Natural killer cell (primary cell): ENCODE results near the gene CSNK1G1. TPM values are rescaled to one million over a fixed set of nuclear protein-coding genes. Genes with fewer than 3 reads are reported as not detected.

Source experiments
- ATAC-seq, 3 donors: fragments of 150-1000 bp in 2 of 3; fragments of 200-7000 bp in 1 of 3; cut with Tn5 transposase; 1 replicate in 1 of 3; 2 replicates in 2 of 3; pipeline ENCODE4 v1.10.0; 2021; ENCODE audit warnings: mild to moderate bottlenecking in 2 of 3, moderate library complexity in 2 of 3
- DNase-seq, 2 donors: peaks; one replicate each; pipeline versions ENCODE4 v3.0.0 to v3.0.0-alpha.2; 2013 to 2021; ENCODE audit warnings: mixed read lengths in 1 of 2
- H3K27ac ChIP-seq: one replicate; pipeline ENCODE4 v1.5.1; 2013; ENCODE audit warnings: mild to moderate bottlenecking, low read length
- H3K27me3 ChIP-seq: one replicate; pipeline ENCODE4 v1.6.1; 2013; ENCODE audit warnings: low read length; ENCODE audit not compliant: control insufficient read depth, insufficient read depth
- H3K36me3 ChIP-seq: one replicate; pipeline ENCODE4 v1.6.1; 2013; ENCODE audit warnings: low read length; ENCODE audit not compliant: control insufficient read depth, insufficient read depth
- H3K4me1 ChIP-seq: one replicate; pipeline ENCODE4 v1.6.1; 2013; ENCODE audit warnings: low read length; ENCODE audit not compliant: control insufficient read depth, insufficient read depth
- H3K4me3 ChIP-seq: one replicate; pipeline ENCODE4 v1.5.1; 2013; ENCODE audit warnings: low read length
- H3K9me3 ChIP-seq: one replicate; pipeline ENCODE4 v1.6.1; 2013; ENCODE audit warnings: low read length; ENCODE audit not compliant: control insufficient read depth, insufficient read depth
- H3K27ac Mint-ChIP-seq, 2 donors: one replicate each; pipeline ENCODE4 v1.8.0; 2022; ENCODE audit warnings: mild to moderate bottlenecking in 2 of 2, mixed read lengths in 2 of 2, moderate library complexity in 1 of 2
- H3K27me3 Mint-ChIP-seq, 2 donors: one replicate each; pipeline ENCODE4 v1.8.0; 2022; ENCODE audit warnings: low read depth in 2 of 2, mixed read lengths in 2 of 2
- H3K36me3 Mint-ChIP-seq: one replicate; pipeline ENCODE4 v1.8.0; 2022; ENCODE audit warnings: mixed read lengths
- H3K4me1 Mint-ChIP-seq, 2 donors: one replicate each; pipeline ENCODE4 v1.8.0; 2022; ENCODE audit warnings: mixed read lengths in 2 of 2
- H3K4me3 Mint-ChIP-seq: one replicate; pipeline ENCODE4 v1.8.0; 2022; ENCODE audit warnings: mild to moderate bottlenecking, moderate library complexity, mixed read lengths
- H3K9me3 Mint-ChIP-seq, 2 donors: one replicate each; pipeline ENCODE4 v1.8.0; 2022; ENCODE audit warnings: mixed read lengths in 2 of 2
- WGBS: methylation state at CpG from one replicate; pipeline ENCODE4 v1.1.7; 2013; ENCODE audit warnings: missing lambda C conversion rate; ENCODE audit not compliant: insufficient coverage; 5-methylcytosine and 5-hydroxymethylcytosine counted together
- intact Hi-C: fragments of 100-400 bp; cut with micrococcal nuclease; formaldehyde crosslinking; loops from one replicate; pipeline ENCODE4 v1.14.2; 2022
- total RNA-seq, 4 donors: library from RNA; stranded (reverse); fragments of 120-200 nt in 1 of 4; gene quantifications; one replicate each; pipeline versions ENCODE4 v1.2.3 to v1.2.4, GENCODE V29; 2013 to 2022
- TF ChIP-seq, protein P1 (sequence below): fragments of 200-600 bp; IDR thresholded peaks from one replicate; pipeline ENCODE4 v1.8.0; 2022; ENCODE audit warnings: antibody characterized with exemption

CSNK1G1 gene
- total RNA-seq, 3 donors from 2014 or later (not counting 1 experiment from before 2014, with no cell fraction given): 26.2 to 36.8 (median 34.0) TPM

GRCh38 chr15:64315216-64315615 lies 40.8 kb downstream of the CSNK1G1 start:
- WGBS: 96% methylated on average over 4 of the region's 4 CpGs
- peak overlapping the region in 1 of 2 donors; percentile 13 for H3K27ac Mint-ChIP-seq

DNA sequence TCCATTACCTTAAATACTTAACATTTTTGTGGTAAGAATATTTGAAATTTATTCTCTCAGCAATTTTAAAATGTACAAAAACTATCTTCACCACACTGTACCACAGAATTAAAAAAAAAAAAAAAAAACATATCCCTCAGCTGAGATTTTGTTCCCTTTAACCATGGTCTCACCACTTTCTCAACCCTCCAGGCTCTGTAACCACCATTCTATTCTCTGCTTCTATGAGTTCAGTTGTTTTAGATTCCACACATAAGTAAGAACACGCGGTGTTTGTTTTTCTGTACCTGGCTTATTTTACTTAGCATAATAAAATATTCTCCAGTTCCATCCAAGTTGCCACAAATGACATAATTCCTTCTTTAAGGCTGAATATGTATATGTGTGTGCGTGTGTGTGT lies 41.5 kb downstream of the CSNK1G1 start:
- H3K4me3 Mint-ChIP-seq: no peak overlapping the region
- TF ChIP-seq, protein P1, sequence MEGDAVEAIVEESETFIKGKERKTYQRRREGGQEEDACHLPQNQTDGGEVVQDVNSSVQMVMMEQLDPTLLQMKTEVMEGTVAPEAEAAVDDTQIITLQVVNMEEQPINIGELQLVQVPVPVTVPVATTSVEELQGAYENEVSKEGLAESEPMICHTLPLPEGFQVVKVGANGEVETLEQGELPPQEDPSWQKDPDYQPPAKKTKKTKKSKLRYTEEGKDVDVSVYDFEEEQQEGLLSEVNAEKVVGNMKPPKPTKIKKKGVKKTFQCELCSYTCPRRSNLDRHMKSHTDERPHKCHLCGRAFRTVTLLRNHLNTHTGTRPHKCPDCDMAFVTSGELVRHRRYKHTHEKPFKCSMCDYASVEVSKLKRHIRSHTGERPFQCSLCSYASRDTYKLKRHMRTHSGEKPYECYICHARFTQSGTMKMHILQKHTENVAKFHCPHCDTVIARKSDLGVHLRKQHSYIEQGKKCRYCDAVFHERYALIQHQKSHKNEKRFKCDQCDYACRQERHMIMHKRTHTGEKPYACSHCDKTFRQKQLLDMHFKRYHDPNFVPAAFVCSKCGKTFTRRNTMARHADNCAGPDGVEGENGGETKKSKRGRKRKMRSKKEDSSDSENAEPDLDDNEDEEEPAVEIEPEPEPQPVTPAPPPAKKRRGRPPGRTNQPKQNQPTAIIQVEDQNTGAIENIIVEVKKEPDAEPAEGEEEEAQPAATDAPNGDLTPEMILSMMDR: no peak
- Histone ChIP-seq H3K4me1 (no peaks in the 10 kb centered on the region), H3K27ac (no peak overlapping the region), H3K27me3 (no peaks in the 10 kb centered on the region), H3K9me3 (no peaks in the 10 kb centered on the region), H3K4me3 (no peak overlapping the region), H3K36me3 (no peaks in the 10 kb centered on the region)
- no peaks in the 10 kb centered on the region for H3K9me3 Mint-ChIP-seq
- WGBS: no CpG with 5 or more reads among the region's 3 CpGs
- no peaks in the 10 kb centered on the region for H3K27me3 Mint-ChIP-seq
- ATAC-seq: no peak
- peaks cover 24 to 27% of the 10 kb centered on the region in 2 donors for H3K4me1 Mint-ChIP-seq
- H3K27ac Mint-ChIP-seq: no peak overlapping the region
- intact Hi-C loops: no loop called here
- DNase-seq: no peak
- H3K36me3 Mint-ChIP-seq: no peaks in the 10 kb centered on the region

More at GRCh38 chr15:64315216-64315615, 40.8 kb downstream of the CSNK1G1 start:
- H3K4me1 Mint-ChIP-seq: peaks cover 24 to 27% of the 10 kb centered on the region in 2 donors
- no peaks in the 10 kb centered on the region for H3K36me3 Mint-ChIP-seq
- H3K4me3 Mint-ChIP-seq: no peak overlapping the region
- intact Hi-C loops: no loop called here
- H3K27me3 Mint-ChIP-seq: no peaks in the 10 kb centered on the region
- Histone ChIP-seq H3K9me3 (no peaks in the 10 kb centered on the region), H3K27ac (no peak overlapping the region), H3K4me3 (no peak overlapping the region), H3K27me3 (no peaks in the 10 kb centered on the region), H3K4me1 (no peaks in the 10 kb centered on the region), H3K36me3 (no peaks in the 10 kb centered on the region)
- TF ChIP-seq, protein P1: no peak
- DNase-seq: no peak
- ATAC-seq: no peak
- no peaks in the 10 kb centered on the region for H3K9me3 Mint-ChIP-seq

DNA sequence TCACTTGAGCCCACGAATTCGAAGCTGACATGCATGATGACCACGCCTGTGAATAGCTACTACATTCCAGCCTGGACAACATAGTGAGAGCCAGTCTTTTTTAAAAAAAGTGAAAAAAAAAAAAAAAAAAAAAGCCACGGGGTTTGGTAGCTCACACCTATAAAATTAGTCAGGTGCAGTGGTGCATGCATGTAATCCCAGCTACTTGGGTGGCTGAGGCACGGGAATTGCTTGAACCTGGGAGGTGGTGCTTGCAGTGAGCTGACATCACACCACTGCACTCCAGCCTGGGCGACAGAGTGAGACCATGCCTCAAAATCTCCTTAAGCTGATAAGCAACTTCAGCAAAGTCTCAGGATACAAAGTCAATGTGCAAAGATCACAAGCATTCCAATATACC lies 44.4 kb downstream of the CSNK1G1 start:
- 92% methylated on average over 6 of the region's 6 CpGs for WGBS
- H3K27me3 ChIP-seq: no peaks in the 10 kb centered on the region
- Mint-ChIP-seq H3K4me3 (no peak overlapping the region), H3K9me3 (no peaks in the 10 kb centered on the region), H3K27me3 (no peaks in the 10 kb centered on the region), H3K36me3 (no peaks in the 10 kb centered on the region), H3K27ac (no peak overlapping the region), H3K4me1 (peaks cover 24 to 27% of the 10 kb centered on the region in 2 donors)
- no peaks in the 10 kb centered on the region for H3K36me3 ChIP-seq
- no peak for DNase-seq
- no peak for ATAC-seq
- H3K4me3 ChIP-seq: no peak overlapping the region
- H3K27ac ChIP-seq: no peak overlapping the region
- TF ChIP-seq, protein P1: no peak
- intact Hi-C loops: no loop called here
- no peaks in the 10 kb centered on the region for H3K4me1 ChIP-seq
- H3K9me3 ChIP-seq: no peaks in the 10 kb centered on the region

DNA sequence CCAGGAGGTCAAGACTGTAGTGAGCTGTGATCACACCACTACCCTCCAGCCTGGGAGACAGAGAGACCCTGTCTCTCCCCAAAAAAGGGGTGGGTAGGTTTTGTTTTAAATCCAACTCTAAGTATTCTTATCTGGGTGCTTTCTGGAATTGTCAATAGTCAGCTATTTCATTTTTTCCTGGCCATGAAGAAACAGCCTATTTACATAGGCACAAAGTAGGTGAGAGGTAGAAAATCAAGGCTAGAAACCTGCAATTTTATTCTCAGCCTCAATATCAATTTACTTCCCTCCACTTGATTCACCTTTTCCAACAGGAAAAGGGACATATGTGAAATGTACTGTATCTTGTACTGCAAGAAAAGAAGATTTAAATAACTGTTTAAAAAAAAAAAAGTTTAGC lies 45.9 kb downstream of the CSNK1G1 start:
- Histone ChIP-seq H3K27ac (no peak overlapping the region), H3K27me3 (no peaks in the 10 kb centered on the region), H3K4me3 (no peak overlapping the region), H3K36me3 (no peaks in the 10 kb centered on the region), H3K9me3 (no peaks in the 10 kb centered on the region), H3K4me1 (no peaks in the 10 kb centered on the region)
- Mint-ChIP-seq H3K9me3 (no peaks in the 10 kb centered on the region), H3K4me3 (no peak overlapping the region), H3K36me3 (no peaks in the 10 kb centered on the region), H3K27me3 (no peaks in the 10 kb centered on the region), H3K27ac (no peak overlapping the region), H3K4me1 (peaks cover 19 to 32% of the 10 kb centered on the region in 2 donors)
- DNase-seq (no peak), ATAC-seq (no peak)
- intact Hi-C loops: no loop called here
- TF ChIP-seq, protein P1: no peak
